Endodermal cell (in vitro differentiated cells): ENCODE results near the gene APLN. TPM values are rescaled to one million over a fixed set of nuclear protein-coding genes. Genes with fewer than 3 reads are reported as not detected.

Experiments used
- DNase-seq: peaks from one replicate; pipeline ENCODE4 v3.0.0-alpha.2; 2017
- H3K27ac ChIP-seq: 2 replicates; pipeline ENCODE4 v1.5.1; 2013; ENCODE audit warnings: mild to moderate bottlenecking, low read depth, low read length, moderate library complexity
- H3K27me3 ChIP-seq: 2 replicates; pipeline ENCODE4 v1.6.1; 2013; ENCODE audit warnings: mild to moderate bottlenecking, low read length, moderate library complexity; ENCODE audit not compliant: insufficient read depth, control insufficient read depth, poor library complexity, severe bottlenecking
- H3K36me3 ChIP-seq: 2 replicates; pipeline ENCODE4 v1.7.0; 2013; ENCODE audit warnings: mild to moderate bottlenecking, low read length, moderate library complexity; ENCODE audit not compliant: control insufficient read depth, insufficient read depth
- H3K4me1 ChIP-seq: one replicate; pipeline ENCODE4 v1.7.0; 2013; ENCODE audit warnings: low read length; ENCODE audit not compliant: control insufficient read depth, insufficient read depth
- H3K4me3 ChIP-seq: 2 replicates; pipeline ENCODE4 v1.5.1; 2013; ENCODE audit warnings: mild to moderate bottlenecking, low read length, moderate library complexity
- H3K9ac ChIP-seq: 2 replicates; pipeline ENCODE4 v1.6.1; 2013; ENCODE audit warnings: mild to moderate bottlenecking, low read length, moderate library complexity; ENCODE audit not compliant: poor library complexity, severe bottlenecking; ENCODE audit errors: extremely low read depth
- H3K9me3 ChIP-seq: 2 replicates; pipeline ENCODE4 v1.6.1; 2013; ENCODE audit warnings: mild to moderate bottlenecking, low read length, moderate library complexity; ENCODE audit not compliant: control insufficient read depth
- H3K27ac Mint-ChIP-seq: 2 replicates; pipeline ENCODE4 v1.8.0; 2020; ENCODE audit warnings: mixed read lengths
- H3K27me3 Mint-ChIP-seq: 2 replicates; pipeline ENCODE4 v1.8.0; 2021; ENCODE audit warnings: mild to moderate bottlenecking, mixed read lengths; ENCODE audit not compliant: insufficient read depth
- H3K36me3 Mint-ChIP-seq: 2 replicates; pipeline ENCODE4 v1.8.0; 2020; ENCODE audit warnings: low read depth, mixed read lengths
- H3K4me1 Mint-ChIP-seq: 2 replicates; pipeline ENCODE4 v1.8.0; 2020; ENCODE audit warnings: mixed read lengths
- H3K4me3 Mint-ChIP-seq: 2 replicates; pipeline ENCODE4 v1.8.0; 2020; ENCODE audit warnings: mild to moderate bottlenecking, moderate library complexity, mixed read lengths
- H3K9me3 Mint-ChIP-seq: 2 replicates; pipeline ENCODE4 v1.8.0; 2020; ENCODE audit warnings: mild to moderate bottlenecking, mixed read lengths
- CTCF ChIP-seq: fragments of 200-600 bp; sonication (generic); conservative IDR thresholded peaks from 2 replicates; pipeline ENCODE4 v1.5.0; 2021; ENCODE audit warnings: antibody characterized with exemption, mild to moderate bottlenecking
- WGBS, 2 experiments: methylation state at CpG; one replicate each; pipeline versions ENCODE4 v1.1.5 to v1.1.7; 2013; ENCODE audit warnings: missing lambda C conversion rate in 2 of 2, mixed read lengths in 1 of 2; ENCODE audit not compliant: insufficient coverage in 1 of 2, insufficient read length in 1 of 2; 5-methylcytosine and 5-hydroxymethylcytosine counted together
- total RNA-seq, 2 donors: library from RNA; stranded (reverse); fragmentation: NEBNext Ultra II Directional in 1 of 2; extraction: Animal tissue kit (Norgen Biotek cat#: 25700) in 1 of 2; gene quantifications; 2 replicates in 1 of 2; 3 replicates in 1 of 2; pipeline ENCODE4 v1.2.1, GENCODE V29; 2021

The APLN gene
- total RNA-seq, 2 donors from 2014 or later = 0.22 TPM; not detected in 1

GRCh38 chrX:129642641-129643040 lies 12.1 kb downstream of the APLN start:
- no peak overlapping the region for H3K27ac ChIP-seq
- H3K4me1 Mint-ChIP-seq = peaks cover 6% of the 10 kb centered on the region

GRCh38 chrX:129641941-129642340 lies 12.8 kb downstream of the APLN start:
- Mint-ChIP-seq H3K4me3 (no peak overlapping the region), H3K27me3 (peaks cover 34% of the 10 kb centered on the region), H3K9me3 (peaks cover 7% of the 10 kb centered on the region), H3K36me3 (no peaks in the 10 kb centered on the region), H3K4me1 (peaks cover 6% of the 10 kb centered on the region), H3K27ac (no peak overlapping the region)
- Histone ChIP-seq H3K9ac (no peak overlapping the region), H3K27ac (no peak overlapping the region), H3K36me3 (no peaks in the 10 kb centered on the region), H3K9me3 (no peaks in the 10 kb centered on the region), H3K4me3 (no peak overlapping the region), H3K4me1 (peaks cover 4% of the 10 kb centered on the region), H3K27me3 (no peaks in the 10 kb centered on the region)
- no peak for TF ChIP-seq CTCF
- 89 to 94% methylated on average over 3 of the region's 3 CpGs for WGBS, 2 experiments
- no peak for DNase-seq

More at GRCh38 chrX:129642641-129643040, 12.1 kb downstream of the APLN start:
- TF ChIP-seq CTCF = no peak
- no peaks in the 10 kb centered on the region for H3K27me3 ChIP-seq
- H3K36me3 Mint-ChIP-seq = no peaks in the 10 kb centered on the region
- peaks cover 4% of the 10 kb centered on the region for H3K4me1 ChIP-seq
- no peak overlapping the region for H3K9ac ChIP-seq
- DNase-seq = no peak
- H3K4me3 Mint-ChIP-seq = no peak overlapping the region
- H3K9me3 ChIP-seq = no peaks in the 10 kb centered on the region
- no peak overlapping the region for H3K4me3 ChIP-seq
- H3K27me3 Mint-ChIP-seq = peaks cover 41% of the 10 kb centered on the region
- H3K27ac Mint-ChIP-seq = no peak overlapping the region
- no peaks in the 10 kb centered on the region for H3K36me3 ChIP-seq
- 97 to 100% methylated on average over 2 to 4 of the region's 4 CpGs for WGBS, 2 experiments
- H3K9me3 Mint-ChIP-seq = peaks cover 7% of the 10 kb centered on the region

GRCh38 chrX:129641469-129641868 lies 13.3 kb downstream of the APLN start:
- no peak for TF ChIP-seq CTCF
- no peak overlapping the region for H3K4me3 ChIP-seq
- H3K9ac ChIP-seq = no peak overlapping the region
- no peak overlapping the region for H3K27ac Mint-ChIP-seq
- peaks cover 29% of the 10 kb centered on the region for H3K27me3 Mint-ChIP-seq
- H3K4me1 ChIP-seq = peaks cover 4% of the 10 kb centered on the region
- H3K9me3 ChIP-seq = no peaks in the 10 kb centered on the region
- H3K27me3 ChIP-seq = no peaks in the 10 kb centered on the region
- peaks cover 6% of the 10 kb centered on the region for H3K4me1 Mint-ChIP-seq
- WGBS, 2 experiments = 84 to 100% methylated on average over 2 to 3 of the region's 3 CpGs
- no peak overlapping the region for H3K4me3 Mint-ChIP-seq
- H3K36me3 Mint-ChIP-seq = no peaks in the 10 kb centered on the region
- H3K36me3 ChIP-seq = no peaks in the 10 kb centered on the region
- no peak for DNase-seq
- H3K9me3 Mint-ChIP-seq = peaks cover 7% of the 10 kb centered on the region
- H3K27ac ChIP-seq = no peak overlapping the region
